Peyer's patch (tissue), 4 donors: ENCODE data around the gene CLP1.

Experiments
- CTCF ChIP-seq, 6 experiments: fragments of 450-650 bp in 4 of 6; fragments of 200-600 bp in 2 of 6; sonication (generic) in 1 of 6; IDR thresholded peaks; one replicate each; pipeline ENCODE4 v1.5.1; 2017 to 2019; ENCODE audit warnings: antibody characterized with exemption in 6 of 6, mild to moderate bottlenecking in 3 of 6, moderate library complexity in 1 of 6
- POLR2A ChIP-seq, 2 donors: fragments of 450-650 bp; IDR thresholded peaks; one replicate each; pipeline ENCODE4 v1.5.1; 2017; ENCODE audit warnings: antibody characterized with exemption in 2 of 2, mild to moderate bottlenecking in 2 of 2, moderate library complexity in 2 of 2

GRCh38 chr11:57630171-57630570 lies 27.4 kb upstream of the CLP1 start:
- TF ChIP-seq POLR2A (IDR thresholded peaks at IDR 0.05) = no peak
- no peak for TF ChIP-seq CTCF (IDR thresholded peaks at IDR 0.05)
